GM19328 (cell line): Measurements from ENCODE around the gene NDFIP2.
"Not testable (repeated sequence)": the region's sequence is repeated elsewhere in the genome, so short reads cannot be mapped to it uniquely, and the experiment has no call there.

Experiments
- ATAC-seq: cut with Tn5 transposase; IDR thresholded peaks from one replicate; pipeline ENCODE4 v1.9.1; 2021; ENCODE audit warnings: mild to moderate bottlenecking, moderate library complexity; ENCODE audit not compliant: unreplicated experiment

The NDFIP2 gene

DNA sequence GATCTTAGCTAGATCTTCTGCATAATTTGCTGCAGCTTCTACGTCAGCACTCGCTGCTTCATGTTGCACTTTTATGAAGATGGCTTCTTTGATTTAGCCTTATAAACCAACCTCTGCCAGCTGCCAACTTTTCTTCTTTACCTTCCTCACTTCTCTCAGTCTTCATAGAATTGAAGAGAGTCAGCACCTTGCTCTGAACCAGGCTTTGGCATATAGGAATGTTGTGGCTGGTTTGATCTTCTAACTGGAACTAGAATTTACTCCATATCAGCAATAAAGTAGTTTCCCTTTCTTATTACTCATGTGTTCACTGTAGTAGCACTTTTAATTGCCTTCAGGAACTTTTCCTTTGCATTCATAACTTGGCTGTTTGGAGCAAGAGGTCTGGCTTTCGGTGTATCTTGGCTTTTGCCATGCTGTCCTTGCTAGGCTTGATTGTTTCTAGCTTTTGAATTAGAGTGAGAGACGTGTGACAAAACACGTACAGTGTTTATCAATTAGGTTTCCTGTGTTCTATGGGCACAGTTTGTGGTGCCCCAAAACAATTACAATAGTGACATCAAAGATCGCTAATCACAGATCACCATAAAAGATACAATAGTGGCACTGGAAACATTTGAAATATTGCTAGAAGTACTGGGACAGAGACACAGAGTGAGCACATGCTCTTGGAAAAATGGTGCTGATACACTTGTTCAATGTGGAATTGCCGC, 50.7 kb downstream of the NDFIP2 start:
- ATAC-seq: no peak

DNA sequence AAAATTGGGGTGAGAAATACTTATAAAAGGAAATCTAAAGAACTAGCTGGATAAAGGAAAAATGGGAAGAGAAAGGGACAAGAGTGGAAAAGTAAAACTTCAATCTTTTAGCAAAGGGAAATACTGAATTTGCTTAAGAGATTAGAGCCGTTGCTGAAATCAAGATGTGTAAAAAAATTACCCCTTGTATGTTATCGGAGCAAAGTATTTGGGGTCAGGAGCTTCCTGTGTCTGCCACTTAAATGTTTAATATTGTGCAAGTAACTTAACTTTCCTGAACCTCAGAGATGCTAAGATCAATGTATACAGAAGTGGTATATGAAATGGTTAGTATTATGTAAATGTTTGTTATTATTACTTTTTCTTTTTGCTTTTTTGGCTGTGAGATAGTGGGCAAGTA, 51.6 kb downstream of the NDFIP2 start:
- no peak for ATAC-seq

DNA sequence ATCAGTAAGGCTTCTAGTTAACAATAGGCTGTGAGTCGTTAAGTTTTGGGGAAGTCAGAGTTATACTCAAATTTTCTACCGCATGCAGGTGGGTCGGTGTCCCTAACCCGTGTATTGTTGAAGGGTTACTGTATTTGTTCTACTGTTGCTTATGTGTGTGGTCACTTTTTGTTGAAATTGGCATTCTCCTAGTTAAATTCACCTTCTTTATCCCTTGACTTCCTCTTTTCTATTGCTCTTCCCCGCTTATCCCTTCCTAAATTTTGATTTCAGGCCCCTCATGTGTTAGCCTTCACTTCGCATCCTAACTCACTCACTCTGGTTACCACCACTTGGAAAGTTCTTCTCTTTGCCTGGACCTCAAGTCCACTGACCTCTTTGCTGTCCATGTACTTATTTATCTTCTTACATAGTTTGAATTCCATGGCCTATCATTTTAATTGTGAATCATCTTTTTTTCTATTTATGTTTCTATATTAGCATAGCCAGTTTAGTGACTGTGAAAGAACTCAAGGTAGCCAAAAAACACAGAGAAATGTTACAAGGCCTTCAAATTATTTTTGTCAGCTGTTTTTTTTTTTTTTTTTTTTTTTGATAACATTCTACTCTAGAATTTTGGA, 52.9 kb downstream of the NDFIP2 start:
- no peak for ATAC-seq

DNA sequence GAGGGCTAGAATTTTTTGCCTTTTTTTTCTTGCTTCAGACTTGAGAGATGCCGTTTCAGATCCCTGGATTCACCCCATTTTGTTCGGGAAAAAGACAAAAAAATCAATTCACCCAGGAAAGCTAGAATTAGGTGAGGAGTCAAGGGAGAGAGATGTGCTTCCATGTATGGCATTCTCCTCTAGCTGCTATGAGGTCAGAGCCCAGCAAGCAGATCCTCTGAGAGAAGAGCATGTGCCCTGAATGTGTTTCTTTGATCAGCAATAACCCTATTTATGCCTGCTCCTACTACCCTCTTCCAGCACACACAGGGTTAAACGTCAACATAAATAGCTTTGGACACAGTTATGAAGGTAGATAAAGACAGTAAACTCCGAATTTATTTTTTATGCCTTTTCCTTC, 53.6 kb downstream of the NDFIP2 start:
- ATAC-seq: no peak

DNA sequence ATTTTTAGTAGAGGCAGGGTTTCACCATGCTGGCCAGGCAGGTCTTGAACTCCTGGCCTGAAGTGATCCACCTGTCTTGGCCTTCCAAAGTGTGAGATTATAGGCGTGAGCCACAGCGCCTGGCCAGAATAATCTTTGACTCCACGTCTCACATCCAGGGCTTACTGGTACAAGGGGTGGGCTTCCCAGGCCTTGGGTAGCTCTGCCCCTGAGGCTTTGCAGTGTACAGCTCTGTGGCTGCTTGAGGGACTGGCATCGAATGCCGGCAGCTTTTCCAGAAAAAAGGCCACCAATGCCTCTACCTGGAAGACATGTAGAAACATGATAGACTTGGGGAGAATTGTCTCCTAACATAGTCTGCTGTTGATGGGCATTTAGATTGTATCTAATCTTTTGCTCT, 57.8 kb downstream of the NDFIP2 start:
- ATAC-seq: no peak

DNA sequence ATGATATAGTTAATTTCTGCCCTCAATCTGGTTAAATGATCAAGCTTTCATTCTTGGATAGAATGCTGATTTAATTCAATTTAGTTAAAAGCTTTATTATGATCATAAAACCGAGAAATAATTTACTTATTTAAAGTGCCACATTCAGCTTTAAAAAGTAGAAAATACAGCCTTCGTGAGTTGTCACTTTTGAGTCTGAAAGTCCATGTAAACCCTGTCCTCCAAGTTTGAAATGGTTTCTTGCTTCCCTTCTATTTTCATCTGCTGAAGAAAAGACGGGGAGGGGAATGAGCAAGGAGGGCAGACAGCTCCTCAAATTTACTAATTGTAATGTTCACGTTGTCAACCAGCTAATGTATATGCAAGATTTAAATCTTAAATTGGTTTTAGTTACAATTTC, 59.5 kb downstream of the NDFIP2 start:
- no peak for ATAC-seq

DNA sequence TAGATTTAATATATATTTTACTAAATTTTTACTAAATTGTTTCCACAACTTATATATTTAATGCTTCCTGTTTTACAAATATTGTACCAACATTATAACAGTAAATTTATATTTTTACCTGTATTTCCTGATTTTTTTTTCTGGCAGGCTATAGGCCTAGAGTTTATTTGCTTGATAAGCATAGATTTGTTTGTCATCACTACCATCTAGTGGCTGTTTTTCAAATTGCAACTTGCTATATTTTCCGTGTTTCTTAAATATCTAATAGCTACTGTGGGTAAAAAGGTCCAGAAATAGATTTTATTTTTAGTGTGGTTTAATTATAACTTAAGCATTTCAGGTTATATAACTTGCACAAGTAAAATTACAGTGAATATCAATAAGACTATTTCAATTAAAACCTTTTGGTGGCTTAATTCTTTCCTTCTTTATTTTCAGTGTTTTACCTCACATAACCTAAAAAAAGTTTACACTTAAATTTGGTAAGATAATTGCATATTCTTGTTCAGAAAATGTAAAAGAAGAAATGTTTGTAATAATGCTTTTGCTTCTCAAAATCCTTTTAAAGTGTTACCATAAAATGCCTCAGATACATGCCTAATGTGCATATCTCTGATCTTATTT, 60.6 kb downstream of the NDFIP2 start:
- ATAC-seq: no peak

DNA sequence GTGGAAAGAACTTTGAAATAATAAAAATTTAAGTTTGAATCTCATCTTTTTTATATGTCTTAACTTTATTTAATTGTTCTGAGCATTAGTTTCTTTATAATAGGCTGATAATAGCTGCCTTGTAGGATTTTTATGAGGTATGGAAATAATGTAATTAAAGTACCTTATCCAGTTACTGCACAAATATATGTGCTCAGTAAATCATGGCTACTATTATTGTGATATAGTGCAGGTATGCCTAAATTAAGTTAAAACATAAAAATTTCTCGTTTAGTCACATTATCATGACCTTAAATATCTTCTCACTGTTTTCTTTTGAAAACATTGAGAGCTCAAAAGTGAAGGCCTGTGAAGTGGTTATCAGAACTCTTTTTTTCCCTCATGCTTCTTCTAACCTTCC, 62.9 kb downstream of the NDFIP2 start:
- ATAC-seq: no peak

DNA sequence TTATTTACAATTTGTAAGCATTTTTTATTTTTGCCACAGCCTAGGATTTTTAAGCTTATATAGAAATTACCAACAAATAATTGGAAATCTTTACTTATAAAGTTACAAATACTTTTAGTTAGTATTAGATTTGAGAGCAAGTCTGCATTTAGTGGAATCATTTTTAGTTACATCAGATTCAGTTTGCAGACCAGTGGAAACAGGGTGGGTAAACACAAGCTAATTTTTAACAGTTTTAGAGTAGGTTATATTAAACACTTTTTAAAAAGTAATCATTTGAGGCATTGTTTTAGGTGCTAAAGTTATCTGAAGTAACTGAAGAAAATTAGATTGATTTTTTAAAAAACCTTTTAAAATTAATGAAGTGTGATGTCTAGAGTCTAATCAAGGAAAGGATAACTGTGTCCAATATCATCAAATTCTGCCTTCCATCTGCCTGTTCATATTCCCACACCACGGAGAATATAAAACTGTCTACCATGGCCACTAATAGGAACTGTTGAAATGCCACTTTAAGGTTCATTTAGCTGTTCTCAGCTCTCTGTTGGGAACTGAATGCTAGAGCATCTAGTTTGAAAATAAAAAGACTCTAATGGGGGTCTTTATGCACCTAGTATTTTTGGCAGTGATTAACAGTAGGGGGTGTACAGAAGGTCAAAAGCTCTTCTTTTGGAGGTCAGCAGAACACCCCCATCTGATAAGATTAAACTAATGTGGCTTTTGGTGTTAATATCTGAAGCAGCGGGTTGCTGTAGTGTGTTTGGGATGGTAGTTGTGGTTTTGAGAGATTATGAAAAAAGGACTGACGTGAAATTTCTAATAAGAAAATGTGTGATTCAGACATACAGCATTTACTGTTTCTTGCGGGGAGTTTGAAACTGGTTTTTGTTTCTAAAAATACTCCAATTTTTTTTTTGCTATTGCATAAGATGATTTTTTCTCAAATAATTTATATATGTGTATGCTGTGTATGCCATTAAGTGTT, 66.5 kb downstream of the NDFIP2 start:
- ATAC-seq: no peak

DNA sequence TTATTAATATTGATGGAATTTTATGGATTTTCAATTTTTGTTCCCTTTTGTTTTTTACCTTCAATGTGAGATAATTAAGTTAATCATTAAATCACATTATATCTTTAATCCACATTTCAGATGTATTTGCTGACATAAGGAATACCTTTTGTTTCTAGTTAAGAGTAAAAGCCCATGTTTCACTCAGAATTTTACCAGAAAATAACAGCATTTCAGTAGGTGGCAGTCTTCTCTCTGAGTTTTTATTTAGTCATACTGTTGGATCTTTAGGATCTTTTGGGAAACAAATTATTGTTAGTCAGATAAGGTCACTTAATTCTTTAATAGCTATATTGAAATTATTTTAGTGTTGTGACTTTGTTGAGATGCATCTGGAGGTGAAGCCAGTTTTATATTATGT, 67.9 kb downstream of the NDFIP2 start:
- ATAC-seq: no peak

DNA sequence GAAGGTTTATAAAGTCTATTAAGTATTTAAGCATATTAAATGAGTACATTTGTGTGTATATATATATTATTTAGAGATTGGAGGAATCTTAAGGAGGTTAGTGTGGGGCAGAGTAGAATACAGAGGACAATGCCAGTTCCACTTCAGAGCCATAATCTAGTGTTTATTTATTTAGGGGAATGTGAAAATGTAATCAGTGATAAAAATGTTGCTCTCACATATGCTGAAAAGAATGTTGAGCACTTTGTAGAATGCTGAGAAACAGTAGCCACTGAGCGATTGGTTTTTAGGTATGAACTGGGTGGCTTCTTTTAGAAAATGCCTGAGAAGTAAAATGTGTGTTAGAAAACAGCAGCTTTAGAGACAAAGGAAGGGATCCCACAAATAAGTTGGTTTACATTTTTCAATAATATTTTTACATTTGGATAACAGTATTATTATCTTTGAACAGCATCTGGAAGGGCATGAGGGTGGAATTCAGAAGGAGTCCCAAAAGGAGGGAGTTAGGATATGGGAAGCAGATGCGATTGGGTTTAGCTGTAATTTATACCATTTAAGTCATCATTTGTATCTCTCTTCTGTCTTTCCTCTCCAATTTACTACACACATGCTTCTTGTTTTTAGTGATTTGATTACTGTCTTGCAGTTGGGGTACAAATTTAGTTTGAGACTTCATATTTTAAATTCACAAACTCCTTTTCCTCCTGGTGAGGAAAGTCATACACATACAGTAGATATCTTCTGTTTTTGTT, 68.6 kb downstream of the NDFIP2 start:
- ATAC-seq: no peak

DNA sequence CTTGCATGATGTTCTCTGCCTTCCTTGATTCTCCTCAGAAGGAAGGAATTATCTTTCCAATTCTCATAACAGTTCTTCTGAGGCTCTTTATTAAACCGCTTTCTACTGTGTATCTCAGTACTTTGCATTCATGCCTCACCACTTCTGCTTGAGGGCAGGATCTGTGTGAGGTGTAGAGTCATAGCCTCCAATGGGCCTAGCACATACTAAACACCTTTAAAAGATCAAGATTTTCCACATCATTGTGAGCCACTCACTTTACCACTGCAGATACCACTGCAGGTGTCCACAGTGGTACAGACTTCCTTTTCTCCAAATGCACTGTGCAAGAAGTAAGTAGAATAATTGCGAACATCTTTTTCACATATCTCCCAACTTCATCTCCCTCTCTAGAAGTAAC, 76.7 kb downstream of the NDFIP2 start:
- ATAC-seq: no peak

DNA sequence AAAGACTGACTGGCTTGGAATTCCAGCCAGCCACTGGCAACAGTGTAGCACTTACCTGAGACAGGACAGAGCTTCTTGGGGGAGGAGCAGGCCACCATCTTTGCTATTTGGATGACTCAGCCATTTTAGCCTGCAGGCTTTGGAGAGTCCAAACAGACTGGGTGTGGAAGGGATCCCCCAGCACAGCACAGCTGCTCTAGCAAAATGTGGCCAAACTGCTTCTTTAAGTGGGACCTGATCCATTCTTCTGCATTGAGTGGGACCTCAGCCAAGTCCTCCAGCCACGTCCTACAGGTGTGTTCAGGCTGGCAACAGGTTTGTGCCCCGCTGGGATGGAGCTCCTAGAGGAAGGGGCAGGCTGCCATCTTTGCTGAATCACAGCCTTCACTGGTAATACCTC, 80.0 kb downstream of the NDFIP2 start:
- ATAC-seq: no peak

DNA sequence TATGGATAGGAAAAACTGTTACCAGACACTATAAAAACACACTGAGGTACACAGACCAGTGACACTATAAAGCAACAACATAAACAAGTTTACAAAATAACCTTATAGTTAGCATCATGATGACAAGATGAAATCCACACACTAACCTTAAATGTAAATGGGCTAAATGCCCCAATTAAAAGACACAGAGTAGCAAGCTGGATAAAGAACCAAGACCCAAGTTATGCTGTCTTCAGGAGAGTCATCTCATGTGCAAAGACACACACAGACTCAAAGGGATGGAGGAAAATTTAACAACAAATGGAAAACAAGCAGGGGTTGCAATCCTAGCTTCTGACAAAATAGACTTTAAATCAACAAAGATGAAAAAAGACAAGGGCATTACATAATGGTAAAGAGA, 81.6 kb downstream of the NDFIP2 start:
- no peak for ATAC-seq

DNA sequence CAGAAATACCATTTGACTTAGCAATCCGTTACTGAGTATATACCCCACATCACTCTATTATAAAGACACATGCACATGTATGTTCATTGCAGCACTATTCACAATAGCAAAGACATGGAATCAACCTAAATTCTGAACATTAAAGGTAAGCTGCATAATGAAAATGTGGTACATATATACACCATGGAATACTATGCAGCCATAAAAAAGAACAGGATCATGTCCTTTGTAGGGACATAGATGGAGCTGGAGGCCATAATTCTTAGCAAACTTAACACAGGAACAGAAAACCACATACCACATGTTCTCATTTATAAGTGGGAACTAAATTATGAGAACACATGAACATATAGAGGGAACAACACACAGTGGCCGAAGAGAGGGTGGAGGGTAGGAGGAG, 85.2 kb downstream of the NDFIP2 start:
- no peak for ATAC-seq

DNA sequence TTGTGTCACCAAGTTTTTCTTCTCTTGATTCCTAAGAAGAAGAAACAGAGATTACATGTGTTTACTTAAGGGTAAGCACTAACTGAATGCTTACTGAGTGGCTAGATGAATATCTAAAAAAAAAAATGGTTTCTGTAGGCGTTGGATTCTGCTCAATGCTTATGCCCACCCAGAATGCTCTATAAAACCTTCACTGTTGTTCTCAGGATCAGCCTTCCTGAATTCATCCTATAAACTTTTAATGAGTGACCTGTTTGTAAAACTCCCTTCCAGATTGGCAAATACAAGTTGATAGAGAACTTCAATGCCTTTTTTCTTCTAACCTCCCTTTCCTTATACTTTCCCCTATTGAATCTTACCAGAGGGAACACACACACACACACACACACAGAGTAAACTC, 90.2 kb downstream of the NDFIP2 start:
- ATAC-seq: no peak

DNA sequence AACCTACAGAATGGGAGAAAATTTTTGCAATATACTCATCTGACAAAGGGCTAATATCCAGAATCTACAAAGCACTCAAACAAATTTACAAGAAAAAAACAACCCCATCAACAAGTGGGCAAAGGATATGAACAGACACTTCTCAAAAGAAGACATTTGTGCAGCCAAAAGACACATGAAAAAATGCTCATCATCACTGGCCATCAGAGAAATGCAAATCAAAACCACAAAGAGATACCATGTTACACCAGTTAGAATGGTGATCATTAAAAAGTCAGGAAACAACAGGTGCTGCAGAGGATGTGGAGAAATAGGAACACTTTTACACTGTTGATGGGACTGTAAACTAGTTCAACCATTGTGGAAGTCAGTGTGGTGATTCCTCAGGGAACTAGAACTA, 92.9 kb downstream of the NDFIP2 start:
- ATAC-seq: not testable (repeated sequence)

DNA sequence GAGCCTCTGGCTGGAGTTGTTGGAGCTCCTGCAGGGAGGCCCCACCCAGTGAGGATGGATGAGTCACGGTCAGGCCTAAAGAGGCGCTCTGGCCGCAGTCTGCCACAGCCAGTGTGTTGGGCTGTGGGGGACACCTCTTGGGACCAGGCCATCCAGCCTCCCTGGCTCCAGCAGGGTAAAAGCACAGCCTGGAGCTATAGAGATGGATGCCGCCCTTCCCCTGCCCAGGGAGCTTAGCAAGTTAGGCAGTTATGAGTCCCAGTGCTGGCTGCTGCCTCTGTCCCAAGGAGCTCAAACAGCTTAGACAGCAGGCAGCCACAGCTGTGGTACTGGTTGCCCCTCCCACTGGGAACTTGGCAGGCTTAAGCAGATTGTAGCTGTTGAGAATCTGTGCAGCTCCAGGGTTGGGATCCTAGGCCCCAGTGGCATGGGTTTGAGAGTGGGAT, 100.9 kb downstream of the NDFIP2 start:
- no peak for ATAC-seq

DNA sequence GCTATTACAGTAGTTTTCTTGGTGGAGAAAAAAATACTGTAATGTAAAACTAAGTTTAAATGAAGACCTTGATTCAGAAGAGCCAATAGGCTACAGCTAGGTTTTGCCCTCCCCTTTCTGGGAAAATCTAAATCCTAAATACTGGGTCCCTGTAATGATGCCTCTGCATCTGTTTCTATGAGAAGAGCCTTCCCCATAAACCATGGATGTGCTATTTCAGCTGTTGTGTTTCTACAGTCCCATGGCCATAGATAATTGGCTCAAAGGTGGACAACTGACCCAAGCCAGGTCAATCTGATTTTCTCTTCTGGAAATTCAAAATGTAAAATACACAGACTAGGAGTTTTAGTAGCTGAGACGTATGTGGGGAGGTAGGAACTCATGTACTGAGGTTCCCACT, 101.9 kb downstream of the NDFIP2 start:
- no peak for ATAC-seq

DNA sequence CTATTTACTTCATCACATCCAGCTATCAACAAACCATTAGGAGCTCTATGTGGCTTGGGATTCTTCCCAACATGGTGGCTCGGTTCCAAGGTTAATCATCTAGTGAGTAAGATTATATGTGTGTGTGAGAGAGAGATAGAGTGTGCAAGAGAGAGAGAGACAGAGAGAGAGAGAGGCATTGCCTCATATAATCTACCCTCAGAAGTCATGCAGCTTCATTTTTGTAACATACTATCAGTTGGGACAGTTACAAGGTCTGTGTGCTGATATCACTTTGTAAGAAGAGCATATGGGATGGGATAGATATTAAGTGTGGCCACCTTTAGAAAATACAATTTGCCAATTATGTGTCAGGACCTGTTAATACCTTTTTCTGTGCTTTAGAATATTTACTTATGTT, 104.1 kb downstream of the NDFIP2 start:
- ATAC-seq: no peak
